ENCODE measurements around the gene KDM3B.

- TF ChIP-seq POLR2AphosphoS5 (IDR thresholded peaks at IDR 0.05): peak; percentile 53
- no peak for TF ChIP-seq CTCF (IDR thresholded peaks at IDR 0.05)
- no peak for TF ChIP-seq POLR2A (IDR thresholded peaks at IDR 0.05)
Measured at GRCh38 chr5:138366632-138367382, 14.3 kb downstream of the KDM3B start.

Measured in prostate gland (tissue), 2 donors.